HG03469 (cell line): Measurements from ENCODE around the gene CBLL1.

Source experiments
- ATAC-seq: cut with Tn5 transposase; IDR thresholded peaks from one replicate; pipeline ENCODE4 v1.9.1; 2021; ENCODE audit warnings: mild to moderate bottlenecking, moderate library complexity, moderate number of reproducible peaks; ENCODE audit not compliant: unreplicated experiment

The CBLL1 gene, protein sequence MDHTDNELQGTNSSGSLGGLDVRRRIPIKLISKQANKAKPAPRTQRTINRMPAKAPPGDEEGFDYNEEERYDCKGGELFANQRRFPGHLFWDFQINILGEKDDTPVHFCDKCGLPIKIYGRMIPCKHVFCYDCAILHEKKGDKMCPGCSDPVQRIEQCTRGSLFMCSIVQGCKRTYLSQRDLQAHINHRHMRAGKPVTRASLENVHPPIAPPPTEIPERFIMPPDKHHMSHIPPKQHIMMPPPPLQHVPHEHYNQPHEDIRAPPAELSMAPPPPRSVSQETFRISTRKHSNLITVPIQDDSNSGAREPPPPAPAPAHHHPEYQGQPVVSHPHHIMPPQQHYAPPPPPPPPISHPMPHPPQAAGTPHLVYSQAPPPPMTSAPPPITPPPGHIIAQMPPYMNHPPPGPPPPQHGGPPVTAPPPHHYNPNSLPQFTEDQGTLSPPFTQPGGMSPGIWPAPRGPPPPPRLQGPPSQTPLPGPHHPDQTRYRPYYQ

DNA sequence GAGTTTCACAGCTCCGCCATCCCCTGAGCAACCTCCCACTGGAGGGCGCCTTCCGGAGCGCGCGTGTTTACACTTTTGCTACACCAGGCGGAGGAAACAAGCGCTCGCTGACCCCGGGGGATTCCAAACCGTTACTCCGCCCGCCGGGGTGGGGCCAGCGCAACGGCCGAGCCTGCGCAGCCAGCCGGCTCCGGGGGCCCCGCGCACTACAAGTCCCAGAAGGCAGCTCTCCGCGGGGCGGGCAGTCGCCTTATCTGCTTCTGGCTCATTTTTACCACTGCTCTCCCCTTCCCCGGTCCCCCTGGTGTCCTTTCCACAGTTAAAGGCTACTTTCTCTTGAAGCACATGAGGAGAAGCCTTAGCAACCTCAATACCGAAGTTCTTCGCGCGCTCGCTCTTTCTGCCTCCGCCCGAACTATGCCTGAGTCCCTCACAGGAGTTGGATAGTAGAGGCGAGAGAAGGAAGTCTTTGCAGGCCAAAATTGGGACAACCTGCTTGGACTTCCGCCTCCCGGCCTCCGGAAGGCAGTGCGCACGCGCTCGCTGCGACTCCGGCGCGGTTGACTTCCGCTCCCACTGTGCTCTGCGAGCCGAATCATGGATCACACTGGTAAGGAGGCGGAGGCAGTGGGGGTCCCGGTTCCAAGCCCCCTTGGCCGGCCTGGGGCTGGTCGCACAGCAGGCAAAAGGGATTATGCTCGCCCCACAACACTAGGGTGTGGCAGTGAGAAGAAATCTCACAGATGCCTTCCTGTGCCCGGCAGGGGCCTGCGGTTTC lies at the start of gene CBLL1:
Gene CBLL1, plus strand, starts transcription at position 576 of the 778 bp plus-strand sequence. Its CDS starts 22 bp downstream, at position 598.
- peak; percentile 78 for ATAC-seq

DNA sequence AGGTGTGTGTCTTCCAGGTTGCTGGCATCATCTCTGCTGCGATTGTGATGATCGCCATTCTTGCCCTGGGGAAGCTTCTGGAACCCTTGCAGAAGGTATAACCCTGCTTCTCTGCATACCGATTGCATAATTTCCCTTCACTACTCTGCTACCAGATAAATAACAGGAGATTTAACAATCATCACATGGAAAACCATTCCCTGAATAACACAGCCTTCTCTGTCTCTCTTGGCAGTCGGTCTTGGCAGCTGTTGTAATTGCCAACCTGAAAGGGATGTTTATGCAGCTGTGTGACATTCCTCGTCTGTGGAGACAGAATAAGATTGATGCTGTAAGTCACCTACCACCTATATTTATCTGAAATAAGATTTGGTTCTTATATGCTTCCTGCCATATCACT lies 49.6 kb upstream of the CBLL1 start:
- no peak for ATAC-seq

DNA sequence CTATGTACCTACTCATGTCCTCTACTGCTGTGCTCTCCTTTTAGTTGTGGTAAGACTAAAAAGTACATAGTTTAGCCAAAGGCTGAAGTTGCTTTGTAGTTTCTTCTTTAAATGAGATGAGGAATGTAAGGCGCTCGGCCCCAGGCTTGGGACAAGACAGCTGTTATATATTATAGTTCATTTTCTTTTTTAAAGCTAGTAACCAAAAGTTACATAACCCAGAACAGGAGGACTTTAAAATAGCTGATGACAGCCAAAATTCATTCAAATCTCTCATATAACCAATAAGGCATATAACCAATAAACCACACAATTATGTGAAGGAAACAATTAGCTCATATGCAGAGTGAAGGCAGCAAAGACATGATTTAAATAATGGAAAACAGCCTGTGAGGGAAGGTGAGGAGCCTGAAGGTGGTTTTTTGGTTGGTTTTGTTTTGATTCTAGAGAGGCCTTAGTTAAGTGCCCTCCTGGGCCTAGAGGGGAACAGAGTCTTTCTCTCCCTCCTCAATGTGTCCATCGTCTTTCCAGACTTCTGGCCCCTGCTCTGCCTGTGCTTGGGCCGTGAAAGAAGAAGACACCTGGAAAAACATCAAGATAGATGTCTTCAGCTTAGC lies 47.5 kb upstream of the CBLL1 start:
- ATAC-seq = no peak

DNA sequence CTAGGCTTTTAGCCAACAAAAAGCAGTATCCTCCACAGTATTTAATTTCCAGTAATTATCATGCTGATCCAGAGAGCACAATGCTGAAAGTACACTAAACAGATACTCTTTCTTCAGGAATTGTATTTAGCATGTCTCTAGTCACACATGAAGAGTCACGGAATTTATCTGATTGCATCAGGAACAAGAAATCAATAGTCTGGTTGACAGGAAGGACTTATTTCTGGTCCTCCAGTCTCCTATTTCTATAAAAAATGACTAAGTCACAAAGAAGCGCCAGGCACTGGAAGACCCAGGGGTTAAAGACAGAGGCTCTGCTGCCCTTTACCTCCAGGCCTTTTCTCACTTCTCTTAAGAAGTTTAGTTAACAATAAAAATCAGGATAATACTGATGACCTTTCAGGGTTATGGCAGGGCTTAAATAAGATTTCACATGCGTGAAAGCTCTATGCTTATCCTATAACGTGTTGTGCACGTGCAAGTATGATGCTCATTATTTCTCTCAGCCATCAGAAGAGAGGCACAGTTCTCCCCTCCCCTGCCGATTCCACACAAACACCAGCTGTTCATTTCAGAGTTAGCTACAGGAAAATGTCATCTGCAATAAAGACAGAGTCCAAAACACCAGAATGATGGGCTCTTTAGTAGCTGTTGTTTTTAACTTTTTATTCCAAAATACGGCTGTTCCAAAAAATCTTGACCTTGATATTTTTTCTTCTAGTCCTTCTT lies 46.5 kb upstream of the CBLL1 start:
- no peak for ATAC-seq

DNA sequence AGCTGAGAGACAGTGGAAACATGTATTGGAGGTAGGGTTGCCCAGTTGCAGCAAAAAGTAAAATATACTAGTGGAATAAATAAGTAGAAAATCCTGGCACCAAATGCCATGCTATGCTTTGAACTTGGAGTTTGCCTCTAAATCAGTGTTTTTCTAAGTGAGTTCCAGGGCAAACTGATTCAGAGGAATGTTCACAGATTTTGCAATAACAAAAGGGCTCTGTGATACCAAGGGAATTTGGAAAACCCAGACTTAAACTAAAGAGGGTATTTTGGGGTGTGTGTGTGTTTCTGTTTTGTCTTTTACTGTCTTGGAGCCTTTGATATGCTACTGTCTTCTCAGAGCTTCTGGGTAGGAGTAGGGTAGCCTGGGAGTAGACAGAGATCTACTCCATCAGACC lies 43.4 kb upstream of the CBLL1 start:
- ATAC-seq = no peak

DNA sequence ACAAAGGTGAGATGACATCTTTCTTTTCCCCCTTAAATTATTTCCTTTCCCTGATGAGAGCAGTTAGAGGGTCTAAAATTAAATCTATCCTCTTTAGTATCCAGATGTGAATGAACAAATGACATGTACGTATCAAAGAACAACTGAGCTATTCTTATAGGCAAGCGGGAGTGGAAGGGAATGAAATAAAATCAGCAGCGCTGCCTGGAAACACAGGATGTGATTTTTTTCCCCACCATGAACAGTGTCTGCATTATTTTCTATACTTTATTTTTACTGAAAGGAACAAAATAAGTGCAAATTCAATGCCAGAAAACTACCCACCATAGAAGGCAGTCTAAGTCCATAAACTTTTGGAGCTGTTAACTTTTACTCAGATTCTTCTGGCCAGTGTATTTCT lies 42.8 kb upstream of the CBLL1 start:
- ATAC-seq = no peak

DNA sequence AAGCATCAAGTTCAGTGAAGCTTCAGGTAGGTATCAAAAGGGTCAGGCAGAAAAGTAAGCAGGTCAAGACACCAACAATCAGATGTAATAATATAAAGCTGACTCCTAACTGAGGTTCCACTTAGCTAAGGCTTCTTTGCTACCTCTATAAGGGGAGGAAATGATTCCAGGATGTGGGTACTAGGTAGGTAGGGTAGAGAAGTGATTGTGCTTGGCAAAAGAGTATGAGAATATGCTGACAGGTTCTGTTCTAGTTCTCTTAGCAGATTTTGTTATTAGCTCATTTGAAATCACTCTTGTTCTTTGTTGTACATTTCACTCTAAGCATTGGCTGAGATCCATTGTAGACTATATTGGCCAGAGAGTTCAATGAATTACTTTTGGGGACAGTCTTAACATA lies 40.7 kb upstream of the CBLL1 start:
- ATAC-seq = no peak

DNA sequence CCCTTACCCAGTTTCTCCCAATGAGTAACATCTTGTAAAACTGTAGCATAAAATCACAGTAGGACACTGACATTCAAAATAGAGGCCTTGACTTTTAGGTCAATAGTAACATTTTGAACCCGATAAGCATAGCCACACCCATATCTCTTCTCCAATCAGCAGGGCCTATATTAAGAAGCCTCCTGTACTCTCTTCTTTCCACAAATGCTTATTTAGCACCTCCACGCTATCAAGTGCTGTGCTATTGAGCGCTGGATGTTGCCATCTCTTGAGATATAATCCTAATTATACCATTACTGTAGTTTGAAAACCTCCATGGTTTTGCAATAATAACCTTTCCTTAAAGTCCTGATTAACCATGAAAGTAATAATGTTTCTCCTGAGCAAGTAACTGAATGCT lies 40.1 kb upstream of the CBLL1 start:
- ATAC-seq = no peak

DNA sequence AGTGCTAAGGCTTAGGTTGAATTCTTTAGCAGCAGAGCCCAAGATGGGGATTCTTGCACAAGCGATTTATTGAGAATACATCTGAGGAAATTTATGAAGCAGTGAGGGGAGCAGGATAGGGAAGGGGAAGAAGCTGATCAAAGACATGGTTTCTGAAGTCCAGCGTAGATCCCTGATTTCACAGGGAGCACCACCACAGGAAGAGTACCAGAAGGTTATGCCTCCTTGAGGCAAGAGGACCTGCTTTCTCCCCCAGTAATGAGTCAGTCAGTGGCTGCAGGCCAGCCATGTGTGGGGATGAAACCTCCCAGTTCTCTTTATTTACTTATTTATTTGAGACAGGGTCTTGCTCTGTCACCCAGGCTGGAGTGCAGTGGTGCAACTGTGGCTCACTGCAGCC lies 35.0 kb upstream of the CBLL1 start:
- no peak for ATAC-seq

DNA sequence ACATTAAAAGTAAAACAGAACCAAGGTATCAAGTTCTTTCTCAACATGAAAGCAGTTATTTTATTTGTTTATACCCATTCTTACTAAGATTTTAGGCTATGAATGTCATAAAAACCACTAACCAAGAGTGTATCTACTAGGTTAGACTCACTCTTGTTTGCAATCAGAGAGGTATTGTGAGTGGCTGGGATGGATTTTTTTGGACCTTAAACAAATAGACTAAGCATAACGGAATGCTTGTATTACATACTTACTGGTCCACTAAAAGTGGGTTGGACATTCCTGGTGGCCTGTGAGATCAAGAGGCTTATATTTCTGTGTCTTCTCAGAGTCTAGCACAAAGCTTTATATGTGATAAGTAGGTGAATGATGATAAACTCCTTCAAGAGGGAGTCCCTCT lies 32.6 kb upstream of the CBLL1 start:
- ATAC-seq = no peak

DNA sequence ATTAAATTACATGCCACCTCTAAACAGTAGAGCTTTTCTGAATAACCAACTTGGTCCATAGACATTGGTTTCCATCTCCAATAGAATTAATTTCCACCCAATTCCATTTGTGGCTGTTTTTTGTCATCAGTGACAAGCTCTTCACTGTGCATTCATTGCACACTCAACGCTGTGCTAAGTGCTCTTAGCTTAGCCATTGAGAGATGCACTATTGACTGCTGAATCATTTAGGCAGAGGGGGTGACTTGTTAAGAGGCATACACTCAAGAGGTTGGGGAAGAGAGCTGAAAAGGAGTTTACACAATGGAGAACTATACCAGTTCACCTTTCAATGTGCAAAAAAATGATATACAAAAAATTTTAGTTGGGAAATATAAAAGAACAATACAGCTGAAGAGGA lies 31.9 kb upstream of the CBLL1 start:
- ATAC-seq = no peak

DNA sequence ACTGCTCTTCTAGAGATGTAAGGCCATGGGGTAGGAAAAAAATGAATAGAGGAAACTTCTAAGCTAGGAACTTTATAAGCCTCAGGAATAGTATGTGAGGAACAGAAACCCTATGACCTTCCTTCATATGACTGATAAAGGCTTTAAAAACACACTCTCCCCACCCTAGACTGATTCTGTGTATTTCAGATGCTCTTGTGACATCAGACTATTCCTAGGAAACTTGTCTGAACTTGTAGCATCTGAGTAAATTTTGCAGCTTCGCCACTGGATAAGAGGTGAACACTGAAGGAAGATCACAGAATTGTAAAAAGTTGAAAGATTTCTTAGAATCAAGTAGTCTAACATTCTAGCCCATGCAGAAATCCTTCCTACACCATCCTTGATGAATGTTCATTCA lies 31.0 kb upstream of the CBLL1 start:
- no peak for ATAC-seq

DNA sequence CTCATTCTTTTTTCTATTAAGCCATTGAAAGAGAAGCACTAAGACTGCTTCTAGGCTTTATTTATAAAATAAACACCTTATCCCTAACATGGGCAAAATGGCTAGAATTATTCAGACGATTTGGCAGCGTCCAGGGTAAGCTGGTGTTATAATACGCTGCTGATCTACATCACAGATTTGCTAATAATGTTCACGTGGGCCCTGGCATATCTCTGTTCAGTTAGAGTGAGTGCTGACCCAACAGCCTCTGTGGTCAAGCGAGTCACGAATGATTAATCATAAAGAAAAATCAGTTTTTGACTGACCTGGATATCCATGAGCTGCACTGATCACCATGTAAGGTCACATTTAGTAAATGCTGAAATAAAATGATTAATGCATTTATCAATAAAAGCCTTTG lies 28.4 kb upstream of the CBLL1 start:
- no peak for ATAC-seq

DNA sequence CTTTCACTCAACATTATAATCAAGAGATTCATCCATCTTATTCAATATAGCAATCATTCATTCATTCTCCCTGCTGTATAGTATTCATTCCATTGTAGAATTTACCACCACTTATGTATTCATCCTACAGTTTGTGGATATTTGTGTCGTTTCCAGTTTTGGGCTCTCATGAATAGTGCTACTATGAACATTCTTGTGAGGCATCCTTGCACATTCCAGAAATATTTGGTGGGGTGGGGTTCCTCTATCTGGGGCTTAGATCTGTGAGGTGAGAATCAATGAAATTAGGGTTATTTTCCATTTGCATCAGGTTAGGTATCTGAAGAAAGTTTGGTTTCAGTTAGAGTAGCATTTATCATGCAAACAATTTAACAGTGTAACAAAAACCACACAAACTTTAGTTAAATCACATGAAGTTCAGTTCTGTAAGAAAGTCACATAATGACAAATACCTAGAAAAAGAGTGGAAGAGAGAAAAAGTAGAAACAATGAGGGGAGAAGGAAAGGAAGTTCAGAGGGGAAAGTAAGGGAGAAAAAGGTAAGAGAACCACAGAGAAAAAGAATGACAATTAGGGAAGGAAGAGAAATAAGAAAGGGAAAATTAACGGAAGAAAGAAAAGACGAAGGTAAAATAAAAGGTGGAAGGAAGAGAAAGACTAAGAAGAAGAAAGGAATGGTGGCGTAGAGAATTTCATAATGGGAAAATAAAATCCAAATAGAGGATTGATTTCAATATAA lies 25.3 kb upstream of the CBLL1 start:
- no peak for ATAC-seq

DNA sequence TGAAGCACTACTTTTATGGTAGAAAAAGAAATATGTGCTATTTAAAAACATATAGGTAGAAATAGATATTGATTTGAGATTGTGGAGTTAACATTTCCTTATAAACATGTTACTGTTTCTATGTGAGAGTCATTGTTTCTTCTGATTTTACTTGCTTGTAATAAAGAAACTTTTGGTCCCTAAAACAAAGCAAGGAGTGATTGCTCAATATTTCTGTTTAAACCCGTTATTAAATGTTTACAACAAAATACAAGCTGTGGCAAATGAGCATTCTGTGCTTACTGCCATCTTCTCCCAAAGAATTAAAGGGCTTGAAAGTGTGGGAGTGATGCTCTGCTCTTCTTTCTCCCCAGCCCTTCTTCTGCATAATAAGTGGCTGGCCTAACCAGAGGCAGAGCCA lies 22.7 kb upstream of the CBLL1 start:
- no peak for ATAC-seq

DNA sequence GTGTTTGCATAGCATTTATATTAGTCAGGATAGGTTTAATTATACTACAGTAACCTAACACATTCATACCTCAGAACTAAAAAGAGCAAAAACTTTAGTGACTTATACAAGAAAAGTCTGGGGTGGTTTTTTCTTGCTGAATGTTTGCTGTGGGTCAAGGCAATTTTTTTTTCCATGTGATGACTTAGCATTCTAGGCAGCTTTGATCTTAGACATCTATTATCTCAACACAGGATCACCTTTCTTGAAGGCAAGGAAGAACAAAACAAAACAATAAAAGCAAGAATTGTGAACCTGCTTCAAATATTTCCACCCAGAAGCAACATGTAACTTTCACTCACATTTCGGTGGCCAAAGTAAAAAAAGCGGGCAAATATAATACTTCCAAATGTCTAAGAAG lies 20.7 kb upstream of the CBLL1 start:
- ATAC-seq = no peak

DNA sequence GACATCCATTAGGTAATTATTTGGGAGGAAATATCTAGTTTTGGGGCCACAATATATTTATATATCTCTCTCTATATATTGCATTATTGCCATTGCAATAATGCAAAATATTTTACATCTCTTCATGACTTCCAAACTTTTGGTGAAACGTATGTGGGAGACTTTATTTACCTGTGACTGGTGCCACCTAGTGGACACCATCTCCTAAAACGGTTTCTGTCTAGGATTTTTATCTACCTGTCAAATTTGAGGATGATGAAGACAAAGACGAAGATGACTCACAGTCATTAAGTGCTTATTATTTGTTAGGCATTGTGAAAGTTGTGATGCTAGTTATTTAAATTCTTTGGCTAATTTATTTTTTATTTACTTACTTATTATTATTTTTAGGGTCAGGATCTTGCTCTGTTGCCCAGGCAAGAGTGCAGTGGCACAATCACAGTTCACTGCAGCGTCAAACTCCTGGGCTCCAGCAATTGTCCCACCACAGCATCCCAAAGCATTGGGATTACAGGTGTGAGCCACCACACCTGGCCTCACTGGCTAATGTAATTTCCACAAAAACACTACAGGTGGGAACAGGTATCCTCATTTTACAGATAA lies 18.7 kb upstream of the CBLL1 start:
- no peak for ATAC-seq

DNA sequence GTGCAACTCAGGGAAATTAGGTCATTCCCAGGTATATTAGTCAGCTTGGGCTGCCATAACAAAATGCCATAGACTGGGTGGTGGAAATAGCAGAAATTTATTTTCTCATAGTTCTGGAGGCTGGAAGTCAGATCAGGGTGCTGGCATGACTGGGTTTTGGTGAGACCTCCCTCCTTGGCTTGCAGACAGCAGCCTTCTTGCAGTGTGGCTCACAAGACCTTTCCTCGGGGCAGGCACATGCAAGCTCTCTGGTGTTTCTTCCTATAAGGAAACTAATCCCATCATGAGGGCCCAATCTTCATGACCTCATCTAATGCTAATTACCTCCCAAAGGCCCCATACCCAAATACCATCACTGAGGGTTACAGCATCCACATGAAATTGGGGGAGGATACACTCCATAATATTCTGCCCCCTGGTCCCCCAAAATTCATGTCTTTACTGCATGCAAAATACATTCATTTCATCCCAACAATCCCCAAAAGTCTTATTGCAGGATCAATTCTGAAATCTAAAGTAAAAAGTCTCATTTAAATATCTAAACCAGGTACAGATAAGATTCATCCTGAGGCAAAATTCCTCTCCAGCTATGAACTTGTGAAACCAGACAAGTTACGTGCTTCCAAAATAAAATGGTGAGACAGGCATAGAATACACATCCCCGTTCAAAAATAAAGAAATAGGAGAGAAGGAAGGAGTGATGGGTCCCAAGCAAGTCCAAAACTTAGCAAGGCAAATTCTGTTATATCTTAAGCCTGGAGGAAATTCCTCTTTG lies 17.4 kb upstream of the CBLL1 start:
- no peak for ATAC-seq

DNA sequence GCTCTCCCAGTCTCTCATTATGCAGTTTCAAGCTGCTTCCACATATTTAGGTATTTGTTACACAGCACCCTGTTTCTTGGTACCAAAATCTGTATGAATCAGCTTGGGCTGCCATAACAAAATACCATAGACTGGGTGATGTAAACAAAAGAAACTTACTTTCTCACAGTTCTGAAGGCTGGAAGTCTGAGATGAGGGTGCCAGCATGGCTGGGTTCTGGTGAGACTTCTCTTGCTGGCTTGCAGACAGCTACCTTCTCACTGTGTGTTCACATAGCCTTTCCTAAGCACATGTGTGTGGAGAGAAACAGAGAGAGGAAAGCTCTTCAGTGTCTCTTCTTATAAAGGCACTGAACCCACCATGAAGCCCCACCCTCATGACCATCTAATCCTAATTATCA lies 15.7 kb upstream of the CBLL1 start:
- no peak for ATAC-seq
